8988T (cell line): ENCODE results near the gene KIAA1755.
"Not testable (repeated sequence)": the region's sequence is repeated elsewhere in the genome, so short reads cannot be mapped to it uniquely, and the experiment has no call there.

ENCODE experiments used
- DNase-seq: peaks from one replicate; pipeline ENCODE4 v3.0.0; 2011

The KIAA1755 gene

GRCh38 chr20:38290829-38291814 lies 30.6 kb upstream of the KIAA1755 start:
- DNase-seq = peak; percentile 68

DNA sequence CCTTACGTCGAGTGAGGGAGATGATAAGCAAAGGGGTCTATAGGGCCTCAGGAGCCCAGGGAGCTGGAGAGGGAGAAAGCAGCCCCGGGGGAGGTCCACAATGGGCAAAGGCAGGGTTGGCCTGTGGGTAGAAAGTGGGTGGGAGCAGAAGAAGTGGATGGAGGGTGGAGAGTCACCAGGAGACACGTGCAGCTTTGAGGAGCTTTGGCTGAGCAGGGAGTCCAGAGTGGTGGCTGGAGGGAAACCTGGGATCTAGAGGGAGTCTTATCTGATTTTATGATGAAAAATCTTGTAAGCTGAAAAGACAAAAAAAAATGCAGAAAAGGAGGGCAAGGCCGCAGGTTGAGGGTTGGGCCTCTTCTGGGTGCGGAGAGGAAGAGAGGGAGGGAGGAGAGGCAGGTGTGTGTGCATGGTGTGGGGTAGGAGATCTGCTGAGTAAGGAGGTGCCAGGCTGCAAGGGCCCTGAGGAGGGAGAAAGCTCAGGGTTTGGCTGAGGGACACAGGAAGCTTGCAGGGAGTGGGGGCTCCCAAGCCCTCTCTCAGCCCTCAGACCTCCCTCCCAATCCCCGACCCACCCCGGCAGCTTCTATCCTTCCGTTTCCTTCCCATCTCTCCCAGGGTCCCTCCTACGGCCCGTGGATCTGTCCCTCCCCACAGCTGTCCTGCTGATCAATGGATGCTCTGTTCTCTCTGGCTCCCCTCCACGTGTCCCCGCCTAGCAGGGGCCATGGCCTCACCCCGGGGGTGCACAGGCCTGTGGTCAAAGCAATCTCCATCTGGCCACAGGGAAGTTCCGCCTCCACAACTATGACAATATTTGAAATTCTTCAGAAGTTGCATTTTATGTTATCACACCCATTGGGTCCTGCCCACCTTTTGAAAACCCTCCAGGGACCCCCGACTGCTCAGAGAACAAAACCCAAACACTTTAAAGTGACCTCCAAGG lies 26.3 kb upstream of the KIAA1755 start:
- no peak for DNase-seq

GRCh38 chr20:38284893-38285444 lies 24.4 kb upstream of the KIAA1755 start:
- DNase-seq = no peak

GRCh38 chr20:38284066-38284650 lies 23.6 kb upstream of the KIAA1755 start:
- not testable (repeated sequence) for DNase-seq

DNA sequence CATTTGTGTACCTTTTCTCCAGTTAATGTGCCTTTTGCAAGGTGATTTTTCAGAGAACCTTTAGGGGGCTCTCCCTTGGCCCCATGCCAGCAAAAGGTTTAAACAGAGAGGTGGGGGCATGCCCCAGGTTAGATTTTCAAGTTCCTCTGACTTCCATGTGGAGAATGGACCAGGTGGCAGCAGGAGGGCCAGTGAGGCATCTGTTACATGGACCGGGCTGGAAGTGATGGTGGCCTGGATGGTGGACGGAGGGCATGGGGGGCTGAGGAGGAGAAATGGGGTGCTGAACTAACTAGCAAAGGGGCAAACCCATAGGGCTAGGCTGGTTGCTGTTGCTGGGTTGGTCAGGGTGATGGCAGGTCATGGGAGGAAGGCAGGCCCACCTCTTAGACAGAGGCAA lies 22.7 kb upstream of the KIAA1755 start:
- no peak for DNase-seq

DNA sequence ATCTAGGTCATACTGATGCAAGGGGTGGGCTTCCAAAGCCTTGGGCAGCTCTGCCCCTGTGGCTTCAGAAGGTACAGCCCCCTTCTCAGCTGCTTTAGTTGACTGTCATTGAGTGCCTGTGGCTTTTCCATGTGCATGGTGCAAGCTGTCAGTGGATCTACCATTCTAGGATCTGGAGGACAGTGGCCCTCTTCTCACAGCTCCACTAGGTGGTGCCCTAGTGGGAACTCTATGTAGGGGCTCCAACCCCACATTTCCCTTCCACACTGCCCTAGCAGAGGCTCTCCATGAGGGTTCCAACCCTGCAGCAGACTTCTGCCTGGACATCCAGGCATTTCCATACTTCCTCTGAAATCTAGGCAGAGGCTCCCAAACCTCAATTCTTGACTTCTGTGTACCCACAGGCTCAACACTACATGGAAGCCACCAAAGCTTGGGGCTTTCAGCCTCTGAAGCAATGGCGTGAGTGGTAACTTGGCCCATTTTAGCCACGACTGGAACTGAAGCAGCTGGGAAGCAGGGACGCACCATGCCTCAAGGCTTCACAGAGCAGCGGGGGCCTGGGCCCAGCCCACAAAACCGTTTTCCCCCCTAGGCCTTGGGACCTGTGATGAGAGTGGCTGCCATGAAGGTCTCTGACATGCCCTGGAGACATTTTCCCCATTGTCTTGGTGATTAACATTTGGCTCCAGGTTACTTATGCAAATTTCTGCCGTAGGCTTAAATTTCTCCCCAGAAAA lies 20.8 kb upstream of the KIAA1755 start:
- DNase-seq = not testable (repeated sequence)

GRCh38 chr20:38278763-38279162 lies 18.2 kb upstream of the KIAA1755 start:
- DNase-seq = no peak

DNA sequence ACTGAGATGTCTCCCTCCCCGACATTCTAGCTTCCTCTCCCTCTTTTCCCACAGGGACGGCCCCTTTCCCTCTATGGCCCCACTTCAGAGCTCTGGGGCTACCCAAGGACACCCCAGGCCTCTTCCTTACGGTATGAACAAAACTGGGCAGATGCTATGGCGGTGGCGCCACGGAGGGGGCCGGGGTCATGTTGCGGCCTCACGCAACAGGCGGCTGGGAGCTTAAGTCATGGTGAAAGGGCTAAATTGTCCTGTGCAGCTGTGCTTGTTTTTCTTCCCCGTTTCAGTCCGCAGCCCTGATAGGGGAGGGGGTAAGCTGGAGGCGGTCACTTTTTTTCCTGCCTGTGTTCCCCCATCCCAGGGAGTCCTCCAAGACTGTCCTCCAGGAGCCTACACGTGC lies 17.6 kb upstream of the KIAA1755 start:
- DNase-seq = no peak

DNA sequence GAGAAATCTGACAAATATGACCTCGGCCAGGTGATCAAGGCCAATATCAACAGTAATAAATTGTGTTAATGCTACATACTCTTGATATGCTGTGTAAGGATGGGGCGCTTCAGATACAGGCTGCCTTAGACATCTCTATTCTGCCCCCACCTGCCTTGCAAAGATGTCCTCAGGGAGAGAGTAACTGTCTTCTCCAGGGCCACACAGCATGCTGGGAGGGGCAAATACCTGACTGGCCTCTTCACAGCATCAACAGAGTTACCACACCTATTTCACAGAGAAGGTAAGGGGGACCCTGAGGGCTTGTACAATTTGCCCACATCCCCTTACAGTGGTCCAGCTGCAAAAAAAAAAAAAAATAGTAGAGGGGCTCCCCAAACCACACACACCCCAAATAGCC lies 17.2 kb upstream of the KIAA1755 start:
- DNase-seq = no peak

DNA sequence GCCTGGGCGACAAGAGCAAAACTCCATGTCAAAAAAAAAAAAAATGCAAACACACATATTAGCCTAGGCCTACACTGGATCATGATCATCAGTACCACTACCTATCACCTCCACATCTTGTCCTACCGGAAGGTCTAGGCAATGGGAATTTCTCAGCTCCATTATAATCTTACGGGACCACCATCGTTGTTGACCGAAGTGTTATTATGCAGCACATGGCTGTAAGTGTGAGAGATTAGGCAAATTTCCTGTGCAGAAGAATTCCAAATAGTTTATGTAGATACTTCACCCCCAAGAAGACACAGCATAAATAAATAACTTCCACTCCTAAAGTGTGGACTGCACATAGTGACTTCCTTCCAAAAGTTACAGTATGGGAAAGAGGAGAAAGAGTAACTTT lies 16.8 kb upstream of the KIAA1755 start:
- no peak for DNase-seq

- no peak for DNase-seq
Measured at GRCh38 chr20:38275815-38276550, 15.4 kb upstream of the KIAA1755 start.

- no peak for DNase-seq
Measured at GRCh38 chr20:38272961-38273360, 12.4 kb upstream of the KIAA1755 start.

DNA sequence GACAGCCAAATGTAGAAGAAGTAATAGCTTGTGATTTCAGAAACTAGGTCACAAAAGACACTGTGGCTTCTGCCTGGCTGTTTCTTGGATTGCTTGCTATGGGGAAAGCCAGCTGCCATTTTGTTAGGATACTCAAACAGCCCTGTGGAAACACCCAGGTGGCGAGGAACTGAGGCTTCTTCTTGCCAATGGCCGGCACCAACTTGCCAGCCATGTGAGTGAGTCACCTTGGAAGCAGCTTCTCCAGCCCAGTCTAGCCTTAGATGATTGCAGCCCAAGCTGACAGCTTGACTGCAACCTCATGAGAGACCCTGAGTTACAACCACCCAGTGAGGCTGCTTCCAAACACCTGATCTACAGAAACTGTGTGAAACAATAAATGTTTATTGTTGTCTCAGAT lies 11.9 kb upstream of the KIAA1755 start:
- no peak for DNase-seq

GRCh38 chr20:38271608-38272120 lies 11.1 kb upstream of the KIAA1755 start:
- DNase-seq = no peak

- peak; percentile 27 for DNase-seq
Measured at GRCh38 chr20:38270869-38271605, 10.5 kb upstream of the KIAA1755 start.

DNA sequence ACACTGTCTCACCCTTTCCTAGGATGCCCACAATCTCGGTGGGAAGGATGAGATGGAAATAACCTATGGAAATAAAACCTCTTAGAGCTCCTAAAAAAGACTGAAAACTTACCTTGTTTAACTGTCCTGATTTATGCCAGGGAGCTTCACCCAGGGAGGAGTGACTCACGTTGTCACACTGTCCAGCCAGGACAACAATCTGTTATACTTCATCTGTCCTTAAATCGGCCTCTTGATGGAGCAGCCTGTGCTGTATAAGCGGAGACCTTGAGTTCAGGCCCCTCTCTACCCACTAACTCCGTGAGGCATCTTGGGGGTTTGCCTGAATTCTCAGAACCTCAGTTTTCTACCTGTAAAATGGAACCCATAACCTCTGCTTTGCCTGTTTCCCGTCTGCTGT lies 9.2 kb upstream of the KIAA1755 start:
- DNase-seq = no peak

- no peak for DNase-seq
Measured at GRCh38 chr20:38269040-38269439, 8.5 kb upstream of the KIAA1755 start.

- no peak for DNase-seq
Measured at GRCh38 chr20:38267901-38268514, 7.5 kb upstream of the KIAA1755 start.

- no peak for DNase-seq
Measured at GRCh38 chr20:38267296-38267695, 6.8 kb upstream of the KIAA1755 start.

- no peak for DNase-seq
Measured at GRCh38 chr20:38266426-38266825, 5.9 kb upstream of the KIAA1755 start.
